KOPT-K1 (cell line): ENCODE results near the gene DDIT4.
"Not testable (repeated sequence)": the region's sequence is repeated elsewhere in the genome, so short reads cannot be mapped to it uniquely, and the experiment has no call there.

Source experiments
- H3K27ac ChIP-seq: fragments of 200-600 bp; sonication (generic); 2 replicates; pipeline ENCODE4 v1.5.1; 2016; ENCODE audit warnings: antibody characterized with exemption, mild to moderate bottlenecking, low read depth, low read length; ENCODE audit not compliant: poor library complexity, severe bottlenecking
- H3K36me3 ChIP-seq: fragments of 200-600 bp; sonication (generic); 2 replicates; pipeline ENCODE4 v1.5.1; 2017; ENCODE audit warnings: antibody characterized with exemption, mild to moderate bottlenecking, low read length, moderate library complexity; ENCODE audit not compliant: insufficient read depth
- H3K9me3 ChIP-seq: fragments of 200-600 bp; sonication (generic); 2 replicates; pipeline ENCODE4 v1.5.1; 2017; ENCODE audit warnings: antibody characterized with exemption, low read length, mild to moderate bottlenecking; ENCODE audit not compliant: insufficient read depth, poor library complexity, severe bottlenecking

DDIT4 gene

GRCh38 chr10:72291019-72291532 is 17.4 kb downstream of the DDIT4 start:
- Histone ChIP-seq H3K27ac (no peak overlapping the region), H3K36me3 (no peaks in the 10 kb centered on the region), H3K9me3 (no peaks in the 10 kb centered on the region)

- Histone ChIP-seq H3K36me3 (no peaks in the 10 kb centered on the region), H3K27ac (no peak overlapping the region), H3K9me3 (no peaks in the 10 kb centered on the region)
Measured at GRCh38 chr10:72292223-72292691, 18.5 kb downstream of the DDIT4 start.

GRCh38 chr10:72295330-72295910 is 21.7 kb downstream of the DDIT4 start:
- H3K27ac ChIP-seq, result no peak overlapping the region

DNA sequence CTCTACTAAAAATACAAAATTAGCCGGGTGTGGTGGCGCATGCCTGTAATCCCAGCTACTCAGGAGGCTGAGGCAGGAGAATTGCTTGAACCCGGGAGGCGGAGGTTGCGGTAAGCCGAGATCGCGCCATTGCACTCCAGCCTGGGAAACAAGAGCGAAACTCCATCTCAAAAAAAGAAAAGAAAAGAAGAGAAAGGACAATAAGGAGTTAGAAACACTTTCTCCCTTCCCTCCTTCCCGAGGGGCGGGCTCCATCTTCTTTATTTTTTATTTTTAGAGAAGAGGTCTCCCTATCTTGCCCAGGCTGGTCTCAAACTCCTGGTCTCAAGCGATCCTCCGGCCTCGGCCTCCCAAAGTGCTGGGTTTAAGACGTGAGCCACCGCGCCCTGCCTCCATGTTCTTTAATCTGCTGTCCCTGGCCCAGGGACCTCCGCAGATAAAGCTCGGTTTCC is 23.1 kb downstream of the DDIT4 start:
- peak overlapping the region; percentile 66 for H3K27ac ChIP-seq
- H3K9me3 ChIP-seq, H3K36me3 ChIP-seq: not testable (repeated sequence)

More at GRCh38 chr10:72295330-72295910, 21.7 kb downstream of the DDIT4 start:
- Histone ChIP-seq H3K9me3 (no peaks in the 10 kb centered on the region), H3K36me3 (no peaks in the 10 kb centered on the region)

DNA sequence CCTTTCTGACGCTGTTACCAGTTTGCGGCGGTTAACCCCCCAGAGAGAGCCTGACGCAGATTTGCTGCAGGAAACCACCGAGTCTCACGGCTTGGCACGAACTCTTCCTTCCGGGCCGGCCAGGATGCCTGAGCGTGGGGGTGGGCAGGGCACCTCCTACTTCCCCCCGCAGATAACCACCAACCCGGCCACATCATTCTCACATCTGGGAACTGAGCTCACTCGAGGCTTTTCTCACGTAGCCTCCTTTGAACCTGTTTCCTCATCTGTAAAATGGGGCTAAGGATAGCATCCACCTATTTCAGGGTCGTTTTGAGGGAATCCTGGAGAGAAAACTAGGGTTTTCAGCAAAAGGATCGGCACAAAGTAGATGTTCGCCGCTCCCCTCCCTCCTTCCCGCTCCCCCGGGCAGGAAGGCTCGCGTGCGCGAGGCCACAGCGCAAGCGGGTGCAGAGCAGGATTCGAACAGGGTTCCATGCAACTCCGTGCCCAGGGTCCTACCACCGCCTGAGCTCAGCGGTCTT is 23.6 kb downstream of the DDIT4 start:
- Histone ChIP-seq H3K27ac (peak overlapping the region; percentile 66), H3K36me3 (no peaks in the 10 kb centered on the region), H3K9me3 (peaks cover 3% of the 10 kb centered on the region)

- H3K36me3 ChIP-seq, result no peaks in the 10 kb centered on the region
- peaks cover 3% of the 10 kb centered on the region for H3K9me3 ChIP-seq
- H3K27ac ChIP-seq, result peak overlapping the region; percentile 66
Measured at GRCh38 chr10:72297805-72298591, 24.3 kb downstream of the DDIT4 start.

- Histone ChIP-seq H3K9me3 (peaks cover 3% of the 10 kb centered on the region), H3K36me3 (no peaks in the 10 kb centered on the region), H3K27ac (peak overlapping the region; percentile 66)
Measured at GRCh38 chr10:72298592-72299519, 25.1 kb downstream of the DDIT4 start.

DNA sequence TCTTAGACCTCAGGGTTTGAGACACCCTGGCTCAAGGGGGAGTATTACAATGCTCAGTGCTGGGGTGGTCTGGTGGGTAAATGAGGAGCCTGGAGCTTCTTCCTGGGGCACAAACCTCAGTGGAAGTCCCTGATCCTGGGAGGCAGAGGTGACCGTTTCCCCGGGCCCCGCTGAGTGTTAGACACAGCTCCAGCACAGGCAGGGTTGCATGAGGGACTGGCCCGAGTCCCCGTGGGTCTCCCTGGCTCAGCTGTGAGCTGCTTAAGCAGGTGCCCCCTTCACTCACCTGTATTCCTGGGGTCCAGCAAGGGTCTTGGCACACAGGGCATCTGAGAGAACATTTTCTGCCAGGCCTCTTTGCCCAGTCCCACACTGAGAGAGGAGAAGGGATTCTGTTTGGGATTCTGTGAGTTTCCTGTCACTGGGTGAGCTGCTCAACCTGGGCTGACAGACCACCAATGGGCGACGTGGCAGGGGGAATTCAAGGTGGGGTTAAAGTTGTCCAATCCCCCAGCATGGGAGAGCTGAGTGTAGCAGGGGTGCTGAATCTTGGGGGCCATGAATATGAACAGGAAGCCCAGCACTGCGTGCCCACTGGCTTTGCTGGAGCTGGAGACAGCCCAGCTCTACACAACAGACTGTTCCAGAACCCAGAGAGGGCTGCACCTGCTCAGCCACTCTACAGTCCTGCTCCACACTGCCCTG is 29.9 kb downstream of the DDIT4 start:
- Histone ChIP-seq H3K27ac (peak overlapping the region; percentile 7), H3K9me3 (peaks cover 3% of the 10 kb centered on the region), H3K36me3 (no peaks in the 10 kb centered on the region)

DNA sequence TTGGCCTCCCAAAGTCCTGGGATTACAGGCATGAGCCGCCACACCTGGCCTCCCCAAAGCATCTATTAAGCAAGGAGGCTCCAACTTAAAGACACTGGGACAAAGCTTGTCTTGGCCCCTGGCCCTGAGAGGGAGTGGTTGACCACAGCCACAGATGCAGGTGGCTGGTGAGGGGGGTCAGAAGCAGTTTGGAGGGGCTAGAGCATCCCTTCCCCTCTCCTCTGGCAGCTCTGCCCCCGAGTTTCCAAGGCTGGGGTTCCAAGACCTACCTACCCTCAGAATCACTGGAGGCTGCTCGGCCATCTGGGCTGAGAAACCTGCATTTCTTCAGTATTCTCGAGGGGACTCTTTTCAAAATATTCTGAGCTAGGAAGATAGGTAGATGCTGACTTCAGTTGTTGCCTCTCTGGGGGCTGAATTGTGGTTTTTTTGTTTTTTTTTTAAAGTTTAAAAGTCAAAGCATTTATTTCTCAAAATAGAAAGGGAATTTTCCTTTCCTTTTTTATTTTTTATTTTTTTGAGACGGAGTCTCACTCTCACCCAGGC is 32.6 kb downstream of the DDIT4 start:
- Histone ChIP-seq H3K36me3 (no peaks in the 10 kb centered on the region), H3K27ac (peak overlapping the region; percentile 21), H3K9me3 (no peaks in the 10 kb centered on the region)

DNA sequence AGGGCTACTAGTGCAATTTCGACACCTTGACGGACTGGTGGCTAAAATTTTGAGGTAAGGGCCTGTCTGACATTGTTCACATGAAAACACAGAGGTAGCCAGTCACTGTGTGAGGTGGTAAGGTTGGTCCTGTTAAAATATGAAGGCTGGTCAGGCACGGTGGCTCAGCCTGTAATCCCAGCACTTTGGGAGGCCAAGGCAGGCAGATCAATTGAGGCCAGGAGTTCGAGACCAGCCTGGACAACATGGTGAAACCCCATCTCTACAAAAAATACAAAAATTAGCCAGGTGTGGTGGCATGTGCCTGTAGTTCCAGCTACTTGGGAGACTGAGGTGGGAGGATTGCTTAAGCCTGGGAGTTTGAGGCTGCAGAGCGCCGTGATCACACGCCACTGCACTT is 34.0 kb downstream of the DDIT4 start:
- not testable (repeated sequence) for H3K36me3 ChIP-seq, H3K9me3 ChIP-seq
- H3K27ac ChIP-seq, result peak overlapping the region; percentile 2

- Histone ChIP-seq H3K36me3 (no peaks in the 10 kb centered on the region), H3K9me3 (no peaks in the 10 kb centered on the region), H3K27ac (peak overlapping the region; percentile 32)
Measured at GRCh38 chr10:72308320-72308987, 34.7 kb downstream of the DDIT4 start.

- Histone ChIP-seq H3K36me3 (no peaks in the 10 kb centered on the region), H3K27ac (no peak overlapping the region), H3K9me3 (no peaks in the 10 kb centered on the region)
Measured at GRCh38 chr10:72309290-72310240, 35.8 kb downstream of the DDIT4 start.

GRCh38 chr10:72310241-72310633 is 36.5 kb downstream of the DDIT4 start:
- Histone ChIP-seq H3K36me3 (no peaks in the 10 kb centered on the region), H3K9me3 (no peaks in the 10 kb centered on the region), H3K27ac (no peak overlapping the region)
